Naive B cell (primary cell): ENCODE data around the gene TMPRSS3. TPM values are rescaled to one million over a fixed set of nuclear protein-coding genes. Genes with fewer than 3 reads are reported as not detected.

Experiments used
- ATAC-seq, 2 donors: fragments of 150-1000 bp; cut with Tn5 transposase; 2 replicates each; pipeline ENCODE4 v1.10.0; 2021; ENCODE audit warnings: low read depth in 2 of 2, mild to moderate bottlenecking in 2 of 2, moderate library complexity in 2 of 2
- DNase-seq: peaks from one replicate; pipeline ENCODE4 v3.0.0; 2022
- H3K27ac Mint-ChIP-seq, 6 donors: one replicate each; pipeline ENCODE4 v1.8.0; 2020 to 2022; ENCODE audit warnings: mild to moderate bottlenecking in 6 of 6, mixed read lengths in 6 of 6, moderate library complexity in 5 of 6, inconsistent platforms in 2 of 6
- H3K27me3 Mint-ChIP-seq, 3 donors: one replicate each; pipeline ENCODE4 v1.8.0; 2021 to 2022; ENCODE audit warnings: mixed read lengths in 3 of 3, mild to moderate bottlenecking in 1 of 3
- H3K36me3 Mint-ChIP-seq, 2 donors: one replicate each; pipeline ENCODE4 v1.8.0; 2020 to 2022; ENCODE audit warnings: mixed read lengths in 2 of 2, inconsistent platforms in 1 of 2, mild to moderate bottlenecking in 1 of 2
- H3K4me1 Mint-ChIP-seq, 3 donors: one replicate each; pipeline ENCODE4 v1.8.0; 2020 to 2022; ENCODE audit warnings: mixed read lengths in 3 of 3, inconsistent platforms in 1 of 3, mild to moderate bottlenecking in 1 of 3, moderate library complexity in 1 of 3
- H3K4me3 Mint-ChIP-seq, 8 donors: one replicate each; pipeline ENCODE4 v1.8.0; 2020 to 2022; ENCODE audit warnings: mild to moderate bottlenecking in 8 of 8, mixed read lengths in 8 of 8, moderate library complexity in 8 of 8, inconsistent platforms in 2 of 8
- H3K9me3 Mint-ChIP-seq, 7 donors: one replicate each; pipeline ENCODE4 v1.8.0; 2020 to 2022; ENCODE audit warnings: mixed read lengths in 7 of 7, mild to moderate bottlenecking in 5 of 7, inconsistent platforms in 2 of 7, moderate library complexity in 1 of 7
- polyA plus RNA-seq, 6 donors: library from polyadenylated mRNA; unstranded; fragments of 300-500 nt; fragmentation: Illumina TruSeq; gene quantifications; one replicate each; pipeline ENCODE4 v1.2.3, GENCODE V29; 2021; ENCODE audit warnings: low read depth in 6 of 6

TMPRSS3 gene
- polyA plus RNA-seq, 6 donors from 2014 or later, result not detected

GRCh38 chr21:42435833-42436232 is 40.0 kb upstream of the TMPRSS3 start:
- H3K4me1 Mint-ChIP-seq, result peaks cover 0 to 11% (median 0%) of the 10 kb centered on the region in 3 donors
- no peak for ATAC-seq
- peaks cover 12 to 24% (median 21%) of the 10 kb centered on the region in 7 donors for H3K9me3 Mint-ChIP-seq
- H3K4me3 Mint-ChIP-seq, result no peak overlapping the region
- H3K27ac Mint-ChIP-seq, result no peak overlapping the region
- peaks cover 29 to 77% (median 72%) of the 10 kb centered on the region in 3 donors for H3K27me3 Mint-ChIP-seq
- H3K36me3 Mint-ChIP-seq, result peaks cover 12 to 14% of the 10 kb centered on the region in 2 donors
- no peak for DNase-seq

- peaks cover 12 to 24% (median 21%) of the 10 kb centered on the region in 7 donors for H3K9me3 Mint-ChIP-seq
- no peak for ATAC-seq
- no peak overlapping the region for H3K4me3 Mint-ChIP-seq
- peaks cover 0 to 11% (median 0%) of the 10 kb centered on the region in 3 donors for H3K4me1 Mint-ChIP-seq
- DNase-seq, result no peak
- peaks cover 29 to 74% (median 73%) of the 10 kb centered on the region in 3 donors for H3K27me3 Mint-ChIP-seq
- peaks cover 12 to 14% of the 10 kb centered on the region in 2 donors for H3K36me3 Mint-ChIP-seq
- peak overlapping the region in 2 of 6 donors; percentile 2 to 27 for H3K27ac Mint-ChIP-seq
Observed at GRCh38 chr21:42435401-42435800, 39.5 kb upstream of the TMPRSS3 start.

GRCh38 chr21:42434884-42435283 is 39.0 kb upstream of the TMPRSS3 start:
- DNase-seq (no peak), ATAC-seq (no peak)
- peaks cover 0 to 11% (median 0%) of the 10 kb centered on the region in 3 donors for H3K4me1 Mint-ChIP-seq
- no peak overlapping the region for H3K27ac Mint-ChIP-seq
- H3K4me3 Mint-ChIP-seq, result no peak overlapping the region
- H3K9me3 Mint-ChIP-seq, result peaks cover 12 to 24% (median 21%) of the 10 kb centered on the region in 7 donors
- H3K27me3 Mint-ChIP-seq, result peaks cover 29 to 76% (median 72%) of the 10 kb centered on the region in 3 donors
- peaks cover 12 to 14% of the 10 kb centered on the region in 2 donors for H3K36me3 Mint-ChIP-seq

GRCh38 chr21:42433946-42434551 is 38.2 kb upstream of the TMPRSS3 start:
- DNase-seq (no peak), ATAC-seq (no peak)
- Mint-ChIP-seq H3K4me1 (peaks cover 0 to 3% (median 0%) of the 10 kb centered on the region in 3 donors), H3K27me3 (peaks cover 33 to 74% (median 66%) of the 10 kb centered on the region in 3 donors), H3K9me3 (peaks cover 12 to 24% (median 21%) of the 10 kb centered on the region in 7 donors), H3K27ac (no peak overlapping the region), H3K36me3 (peaks cover 12 to 14% of the 10 kb centered on the region in 2 donors), H3K4me3 (no peak overlapping the region)

GRCh38 chr21:42432695-42433094 is 36.8 kb upstream of the TMPRSS3 start:
- Mint-ChIP-seq H3K9me3 (peaks cover 12 to 24% (median 19%) of the 10 kb centered on the region in 7 donors), H3K4me3 (no peak overlapping the region), H3K36me3 (peaks cover 12 to 14% of the 10 kb centered on the region in 2 donors), H3K4me1 (no peaks in the 10 kb centered on the region), H3K27ac (no peak overlapping the region), H3K27me3 (peaks cover 31 to 66% (median 58%) of the 10 kb centered on the region in 3 donors)
- DNase-seq (no peak), ATAC-seq (no peak)

GRCh38 chr21:42431196-42431595 is 35.3 kb upstream of the TMPRSS3 start:
- peaks cover 36 to 67% (median 60%) of the 10 kb centered on the region in 3 donors for H3K27me3 Mint-ChIP-seq
- H3K9me3 Mint-ChIP-seq, result peaks cover 11 to 21% (median 18%) of the 10 kb centered on the region in 7 donors
- DNase-seq (no peak), ATAC-seq (no peak)
- H3K27ac Mint-ChIP-seq, result peak overlapping the region in 1 of 6 donors; percentile 50
- peaks cover 12 to 14% of the 10 kb centered on the region in 2 donors for H3K36me3 Mint-ChIP-seq
- peak overlapping the region in 1 of 8 donors; percentile 42 for H3K4me3 Mint-ChIP-seq
- H3K4me1 Mint-ChIP-seq, result no peaks in the 10 kb centered on the region

- H3K4me3 Mint-ChIP-seq, result no peak overlapping the region
- H3K9me3 Mint-ChIP-seq, result peaks cover 7 to 21% (median 18%) of the 10 kb centered on the region in 7 donors
- H3K36me3 Mint-ChIP-seq, result peaks cover 12 to 14% of the 10 kb centered on the region in 2 donors
- peaks cover 4 to 5% (median 5%) of the 10 kb centered on the region in 3 donors for H3K4me1 Mint-ChIP-seq
- H3K27ac Mint-ChIP-seq, result no peak overlapping the region
- H3K27me3 Mint-ChIP-seq, result peaks cover 34 to 71% (median 60%) of the 10 kb centered on the region in 3 donors
- ATAC-seq (no peak), DNase-seq (no peak)
Observed at GRCh38 chr21:42430521-42430920, 34.7 kb upstream of the TMPRSS3 start.

GRCh38 chr21:42429856-42430255 is 34.0 kb upstream of the TMPRSS3 start:
- Mint-ChIP-seq H3K36me3 (peaks cover 12 to 14% of the 10 kb centered on the region in 2 donors), H3K27me3 (peaks cover 39 to 68% (median 59%) of the 10 kb centered on the region in 3 donors), H3K27ac (no peak overlapping the region), H3K4me1 (peaks cover 11 to 12% (median 12%) of the 10 kb centered on the region in 3 donors), H3K9me3 (peaks cover 7 to 21% (median 17%) of the 10 kb centered on the region in 7 donors), H3K4me3 (no peak overlapping the region)
- ATAC-seq (no peak), DNase-seq (no peak)

GRCh38 chr21:42429021-42429420 is 33.2 kb upstream of the TMPRSS3 start:
- Mint-ChIP-seq H3K4me3 (no peak overlapping the region), H3K36me3 (peaks cover 12 to 14% of the 10 kb centered on the region in 2 donors), H3K27ac (no peak overlapping the region), H3K4me1 (peaks cover 14 to 20% (median 19%) of the 10 kb centered on the region in 3 donors), H3K27me3 (peaks cover 34 to 64% (median 50%) of the 10 kb centered on the region in 3 donors), H3K9me3 (peaks cover 7 to 21% (median 15%) of the 10 kb centered on the region in 7 donors)
- ATAC-seq, result no peak
- DNase-seq, result no peak

- Mint-ChIP-seq H3K4me3 (no peak overlapping the region), H3K36me3 (peaks cover 9 to 11% of the 10 kb centered on the region in 2 donors), H3K4me1 (peaks cover 14 to 22% (median 19%) of the 10 kb centered on the region in 3 donors), H3K27ac (no peak overlapping the region), H3K9me3 (peaks cover 7 to 15% (median 9%) of the 10 kb centered on the region in 7 donors), H3K27me3 (peaks cover 34 to 62% (median 45%) of the 10 kb centered on the region in 3 donors)
- DNase-seq (no peak), ATAC-seq (no peak)
Observed at GRCh38 chr21:42427809-42428419, 32.1 kb upstream of the TMPRSS3 start.

- ATAC-seq (no peak), DNase-seq (no peak)
- Mint-ChIP-seq H3K27ac (no peak overlapping the region), H3K27me3 (peaks cover 30 to 58% (median 45%) of the 10 kb centered on the region in 3 donors), H3K4me1 (peaks cover 14 to 22% (median 19%) of the 10 kb centered on the region in 3 donors), H3K4me3 (peak overlapping the region in 1 of 8 donors; percentile 9), H3K9me3 (peaks cover 0 to 7% (median 2%) of the 10 kb centered on the region in 7 donors), H3K36me3 (peaks cover under 1 to 1% of the 10 kb centered on the region in 2 donors)
Observed at GRCh38 chr21:42426876-42427480, 31.1 kb upstream of the TMPRSS3 start.

- DNase-seq, result no peak
- Mint-ChIP-seq H3K27ac (no peak overlapping the region), H3K4me3 (peak overlapping the region in 2 of 8 donors; percentile 9 to 22), H3K27me3 (peaks cover 36 to 58% (median 45%) of the 10 kb centered on the region in 3 donors), H3K9me3 (peaks cover 0 to 7% (median 2%) of the 10 kb centered on the region in 7 donors), H3K4me1 (peaks cover 14 to 22% (median 19%) of the 10 kb centered on the region in 3 donors), H3K36me3 (no peaks in the 10 kb centered on the region)
- ATAC-seq, result no peak
Observed at GRCh38 chr21:42426424-42426823, 30.6 kb upstream of the TMPRSS3 start.

- Mint-ChIP-seq H3K27me3 (peaks cover 40 to 61% (median 46%) of the 10 kb centered on the region in 3 donors), H3K9me3 (peaks cover 0 to 15% (median 7%) of the 10 kb centered on the region in 7 donors), H3K36me3 (no peaks in the 10 kb centered on the region), H3K4me3 (peak overlapping the region in 5 of 8 donors; percentile 1 to 82 (median 40)), H3K4me1 (peaks cover 14 to 22% (median 19%) of the 10 kb centered on the region in 3 donors), H3K27ac (peak overlapping the region in 4 of 6 donors; percentile 0 to 86 (median 32))
- ATAC-seq (no peak), DNase-seq (no peak)
Observed at GRCh38 chr21:42425591-42425990, 29.7 kb upstream of the TMPRSS3 start.
